ENCODE data around the gene SSNA1.

The SSNA1 gene

DNA sequence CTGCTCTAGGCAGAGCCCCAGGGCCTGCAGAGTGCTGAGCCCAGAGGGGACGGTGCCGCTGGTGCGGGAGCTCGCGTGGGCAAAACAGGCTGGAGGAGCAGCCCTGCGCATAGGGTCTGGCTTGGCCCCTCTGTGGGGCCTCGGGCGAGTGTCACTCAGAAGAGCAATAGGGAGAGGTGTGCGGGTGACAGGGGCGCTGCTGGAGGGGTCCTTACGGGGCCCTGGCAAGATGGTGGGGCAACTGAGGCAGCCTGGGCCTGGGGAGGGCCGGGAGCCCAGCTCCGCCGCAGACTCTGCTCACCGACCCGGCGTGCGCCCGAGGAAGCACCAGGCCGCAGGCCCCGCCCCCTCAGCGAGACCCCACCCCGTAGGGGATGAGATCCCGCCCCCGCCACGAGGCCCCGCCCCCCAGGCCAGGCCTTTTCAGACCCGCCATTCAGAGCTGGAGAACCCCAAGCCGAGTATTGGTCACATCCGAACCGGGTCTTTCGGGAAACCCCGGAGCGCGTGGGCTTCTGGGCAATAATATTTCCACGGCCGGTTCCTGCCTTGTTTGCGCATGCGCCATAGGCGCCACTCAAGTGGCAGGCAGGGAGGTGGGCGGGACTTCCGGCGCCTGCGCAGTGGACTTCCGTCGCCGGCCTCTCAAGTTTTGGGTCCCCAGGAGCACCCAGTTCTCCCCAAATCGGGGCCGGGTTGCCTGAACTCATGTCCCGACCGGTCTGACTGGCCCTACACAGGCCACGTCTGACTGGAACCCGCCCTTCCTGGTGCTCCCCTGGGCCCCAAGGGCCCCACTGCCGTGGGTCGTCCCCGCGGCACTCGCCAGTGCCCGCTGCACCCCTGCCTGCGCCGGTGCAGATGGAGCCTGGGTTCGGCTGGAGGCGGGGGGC lies 34.8 kb downstream of the SSNA1 start:
- DNase-seq, result peak; percentile 84

DNA sequence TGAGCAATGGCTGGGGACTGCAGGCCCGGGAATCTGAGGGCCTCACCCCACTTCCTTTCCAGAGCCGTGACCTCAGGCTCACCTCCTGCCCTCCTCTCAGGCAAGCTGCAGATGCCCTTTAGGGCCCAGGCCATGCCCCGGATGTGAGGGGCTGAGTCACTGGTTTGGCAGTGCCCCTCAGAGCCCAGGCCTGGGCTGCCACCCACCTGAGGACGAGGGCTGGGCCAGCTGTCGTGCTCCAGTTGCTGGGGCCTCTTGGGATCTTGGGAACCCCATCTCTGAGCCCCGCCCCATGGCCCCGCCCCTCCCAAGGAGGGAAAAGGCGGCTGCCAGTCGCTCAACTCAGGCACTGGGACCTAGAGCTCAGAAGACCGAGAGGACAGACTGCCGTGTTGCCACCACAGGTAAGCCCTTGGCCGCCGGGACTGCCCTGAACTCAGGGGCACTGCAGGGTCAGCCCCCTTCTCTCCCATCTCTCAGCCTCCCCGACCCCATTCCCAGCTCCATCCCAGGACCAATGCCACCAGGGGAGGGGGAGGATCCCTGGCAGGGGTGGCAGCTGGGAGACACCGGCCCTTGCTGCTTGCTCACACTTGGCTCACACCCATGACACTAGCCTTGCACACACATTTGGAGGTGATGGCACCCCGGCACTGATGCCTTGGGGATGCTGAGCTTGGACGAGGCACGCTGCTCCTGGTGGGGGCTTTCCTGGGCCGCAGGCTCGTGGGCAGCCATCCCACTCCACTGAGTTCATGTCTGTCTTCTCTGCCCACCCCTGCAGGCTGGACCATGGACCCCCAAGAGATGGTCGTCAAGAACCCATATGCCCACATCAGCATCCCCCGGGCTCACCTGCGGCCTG lies 36.6 kb downstream of the SSNA1 start, which contains the start of gene CYSRT1:
TSS of gene CYSRT1 (plus strand) at position 345 of the 865 bp plus-strand sequence. CDS start at position 793, 448 bp downstream.
- DNase-seq, result no peak

GRCh38 chr9:137225699-137226331 lies 37.3 kb downstream of the SSNA1 start:
- no peak for DNase-seq

GRCh38 chr9:137226338-137227053 lies 38.0 kb downstream of the SSNA1 start:
- no peak for DNase-seq

DNA sequence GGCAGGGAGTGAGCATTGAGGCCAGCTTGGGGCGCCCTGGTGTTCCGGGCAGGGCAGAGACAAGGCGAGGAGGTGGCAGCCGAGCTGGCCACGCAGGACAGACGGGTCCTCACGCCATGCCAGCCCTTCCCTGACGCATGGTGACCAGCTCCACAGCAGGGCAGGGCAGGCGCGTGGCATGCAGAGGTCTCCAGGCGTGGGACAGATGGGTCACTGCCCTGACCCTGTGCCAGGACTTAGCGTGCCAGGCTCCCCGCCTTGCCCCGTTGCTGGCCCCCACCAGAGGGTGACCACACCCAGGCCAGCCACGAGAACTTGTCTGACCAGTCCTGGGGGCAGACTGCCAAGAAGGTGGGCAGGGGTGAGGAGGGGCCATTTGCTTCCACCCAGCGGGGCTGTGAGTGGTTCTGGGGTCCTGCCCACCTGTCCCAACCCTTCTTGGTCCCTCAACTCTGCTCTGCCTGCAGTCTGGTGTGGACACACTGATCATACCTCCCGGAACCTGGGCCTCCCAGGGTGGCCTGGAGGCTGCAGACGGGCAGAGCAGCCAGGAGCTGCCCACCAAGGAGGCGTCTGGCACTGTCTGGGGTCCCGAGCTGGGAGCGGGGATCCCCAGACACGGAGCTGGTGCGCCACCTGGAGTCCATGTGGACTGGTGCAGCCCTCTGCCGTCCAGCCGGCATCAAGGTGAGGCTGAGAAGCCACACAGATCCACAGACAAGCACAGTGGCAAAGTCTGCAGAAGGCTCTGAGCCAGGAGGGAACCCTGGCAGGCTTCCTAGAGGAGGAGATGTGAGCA lies 38.8 kb downstream of the SSNA1 start, which contains the start of gene RNF224:
TSS of gene RNF224 (plus strand) at position 449 of the 799 bp plus-strand sequence. CDS start 834 bp downstream, outside the sequence.
- DNase-seq, result peak; percentile 42

- no peak for DNase-seq
These were observed 39.5 kb downstream of the SSNA1 start for GRCh38 chr9:137227853-137228505.

- DNase-seq, result no peak
These were observed 40.1 kb downstream of the SSNA1 start for GRCh38 chr9:137228506-137228967.

- no peak for DNase-seq
These were observed 40.8 kb downstream of the SSNA1 start for GRCh38 chr9:137228968-137229896.

DNA sequence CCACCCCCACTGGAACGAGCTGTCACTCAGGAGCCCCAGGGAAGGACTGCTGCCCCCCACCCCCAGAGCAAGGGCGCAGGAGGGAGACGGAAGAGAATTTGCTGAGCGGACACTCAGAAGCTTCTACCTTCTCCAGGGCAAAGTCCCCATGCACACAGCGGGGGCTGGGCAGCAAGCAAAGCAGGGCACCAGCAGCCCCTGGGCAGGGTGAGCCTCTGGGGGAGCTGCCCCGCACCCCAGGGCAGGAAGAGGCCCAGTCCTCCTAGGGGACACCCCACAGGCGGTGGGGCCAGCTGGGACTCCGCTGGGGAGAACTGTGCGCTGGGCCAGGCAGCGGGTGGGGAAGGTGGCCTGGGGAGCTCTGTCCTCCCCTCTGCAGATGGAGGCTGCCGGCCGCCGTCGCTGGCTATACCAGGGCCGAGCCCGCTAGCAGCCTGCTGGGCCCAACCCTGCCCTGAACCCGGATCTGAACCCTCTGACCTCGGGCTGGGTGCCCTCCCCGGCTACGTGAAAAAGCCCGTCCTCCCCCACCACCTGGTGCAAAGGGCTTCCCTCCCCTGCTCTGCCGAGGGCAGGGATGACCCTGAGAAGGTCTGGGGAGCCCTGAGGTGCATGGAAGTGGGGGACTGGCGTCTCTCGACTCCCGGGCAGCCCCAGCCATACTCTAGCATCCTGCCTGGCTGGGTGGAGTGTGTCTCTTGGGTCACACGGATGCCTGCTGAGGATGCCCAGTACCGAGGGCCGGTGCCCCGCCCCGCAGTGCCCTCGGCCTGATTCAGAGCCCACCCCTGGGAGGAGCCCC lies 41.6 kb downstream of the SSNA1 start:
- DNase-seq, result no peak

- no peak for DNase-seq
These were observed 42.4 kb downstream of the SSNA1 start, which contains the start of gene SLC34A3 for GRCh38 chr9:137230705-137231371. TSS of gene SLC34A3 (plus strand) at chr9:137230901. CDS start at chr9:137231703, 802 bp downstream.

GRCh38 chr9:137231372-137232039 lies 43.0 kb downstream of the SSNA1 start:
- DNase-seq, result no peak

- no peak for DNase-seq
These were observed 43.6 kb downstream of the SSNA1 start for GRCh38 chr9:137232101-137232500.

- no peak for DNase-seq
These were observed 44.0 kb downstream of the SSNA1 start for GRCh38 chr9:137232510-137232909.

DNA sequence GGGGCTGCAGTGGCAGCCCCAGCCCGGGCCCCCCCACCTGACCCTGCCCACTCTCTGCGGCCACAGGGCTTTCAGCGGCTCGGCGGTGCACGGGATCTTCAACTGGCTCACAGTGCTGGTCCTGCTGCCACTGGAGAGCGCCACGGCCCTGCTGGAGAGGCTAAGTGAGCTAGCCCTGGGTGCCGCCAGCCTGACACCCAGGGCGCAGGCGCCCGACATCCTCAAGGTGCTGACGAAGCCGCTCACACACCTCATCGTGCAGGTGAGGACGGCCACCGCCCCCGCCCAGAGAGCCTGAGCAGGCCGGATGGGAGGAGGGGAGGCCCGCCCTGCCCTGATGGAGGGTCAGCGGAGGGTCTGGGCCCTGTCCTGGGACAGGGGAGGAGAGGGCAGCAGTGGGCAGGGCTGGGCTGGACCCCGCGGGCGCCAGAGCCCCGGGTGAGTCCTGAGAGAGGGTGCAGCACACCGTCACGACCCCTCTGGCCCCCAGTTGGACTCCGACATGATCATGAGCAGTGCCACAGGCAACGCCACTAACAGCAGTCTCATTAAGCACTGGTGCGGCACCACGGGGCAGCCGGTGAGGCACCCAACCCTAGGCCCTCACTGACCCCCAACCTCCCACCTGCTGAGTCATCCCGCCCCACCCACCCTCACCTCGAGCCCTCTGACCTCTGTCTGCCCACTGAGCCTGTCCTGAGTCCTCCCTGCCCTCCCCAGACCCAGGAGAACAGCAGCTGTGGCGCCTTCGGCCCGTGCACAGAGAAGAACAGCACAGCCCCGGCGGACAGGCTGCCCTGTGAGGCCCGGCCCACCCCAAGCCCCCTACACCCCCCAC lies 44.9 kb downstream of the SSNA1 start:
- DNase-seq, result no peak

DNA sequence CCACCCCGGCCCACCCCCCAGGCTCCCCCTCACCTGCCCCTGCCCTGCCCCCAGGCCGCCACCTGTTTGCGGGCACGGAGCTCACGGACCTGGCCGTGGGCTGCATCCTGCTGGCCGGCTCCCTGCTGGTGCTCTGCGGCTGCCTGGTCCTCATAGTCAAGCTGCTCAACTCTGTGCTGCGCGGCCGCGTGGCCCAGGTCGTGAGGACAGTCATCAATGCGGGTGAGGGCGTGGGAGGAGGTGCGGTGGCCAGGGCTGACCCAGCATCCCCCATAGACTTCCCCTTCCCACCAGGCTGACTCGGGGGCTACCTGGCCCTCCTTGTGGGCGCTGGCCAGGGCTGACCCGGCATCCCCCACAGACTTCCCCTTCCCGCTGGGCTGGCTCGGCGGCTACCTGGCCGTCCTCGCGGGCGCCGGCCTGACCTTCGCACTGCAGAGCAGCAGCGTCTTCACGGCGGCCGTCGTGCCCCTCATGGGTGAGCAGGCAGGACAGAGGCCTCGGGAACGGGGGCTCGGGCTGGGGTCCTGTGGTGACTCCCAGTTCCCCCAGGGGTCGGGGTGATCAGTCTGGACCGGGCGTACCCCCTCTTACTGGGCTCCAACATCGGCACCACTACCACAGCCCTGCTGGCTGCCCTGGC lies 45.7 kb downstream of the SSNA1 start:
- DNase-seq, result no peak
